Endodermal cell (in vitro differentiated cells): ENCODE data around the gene GRXCR1. TPM values are rescaled to one million over a fixed set of nuclear protein-coding genes. Genes with fewer than 3 reads are reported as not detected.

Experiments
- DNase-seq: peaks from one replicate; pipeline ENCODE4 v3.0.0-alpha.2; 2017
- H3K27ac ChIP-seq: 2 replicates; pipeline ENCODE4 v1.5.1; 2013; ENCODE audit warnings: mild to moderate bottlenecking, low read depth, low read length, moderate library complexity
- H3K27me3 ChIP-seq: 2 replicates; pipeline ENCODE4 v1.6.1; 2013; ENCODE audit warnings: mild to moderate bottlenecking, low read length, moderate library complexity; ENCODE audit not compliant: insufficient read depth, control insufficient read depth, poor library complexity, severe bottlenecking
- H3K36me3 ChIP-seq: 2 replicates; pipeline ENCODE4 v1.7.0; 2013; ENCODE audit warnings: mild to moderate bottlenecking, low read length, moderate library complexity; ENCODE audit not compliant: control insufficient read depth, insufficient read depth
- H3K4me1 ChIP-seq: one replicate; pipeline ENCODE4 v1.7.0; 2013; ENCODE audit warnings: low read length; ENCODE audit not compliant: control insufficient read depth, insufficient read depth
- H3K4me3 ChIP-seq: 2 replicates; pipeline ENCODE4 v1.5.1; 2013; ENCODE audit warnings: mild to moderate bottlenecking, low read length, moderate library complexity
- H3K9ac ChIP-seq: 2 replicates; pipeline ENCODE4 v1.6.1; 2013; ENCODE audit warnings: mild to moderate bottlenecking, low read length, moderate library complexity; ENCODE audit not compliant: poor library complexity, severe bottlenecking; ENCODE audit errors: extremely low read depth
- H3K9me3 ChIP-seq: 2 replicates; pipeline ENCODE4 v1.6.1; 2013; ENCODE audit warnings: mild to moderate bottlenecking, low read length, moderate library complexity; ENCODE audit not compliant: control insufficient read depth
- H3K27ac Mint-ChIP-seq: 2 replicates; pipeline ENCODE4 v1.8.0; 2020; ENCODE audit warnings: mixed read lengths
- H3K27me3 Mint-ChIP-seq: 2 replicates; pipeline ENCODE4 v1.8.0; 2021; ENCODE audit warnings: mild to moderate bottlenecking, mixed read lengths; ENCODE audit not compliant: insufficient read depth
- H3K36me3 Mint-ChIP-seq: 2 replicates; pipeline ENCODE4 v1.8.0; 2020; ENCODE audit warnings: low read depth, mixed read lengths
- H3K4me1 Mint-ChIP-seq: 2 replicates; pipeline ENCODE4 v1.8.0; 2020; ENCODE audit warnings: mixed read lengths
- H3K4me3 Mint-ChIP-seq: 2 replicates; pipeline ENCODE4 v1.8.0; 2020; ENCODE audit warnings: mild to moderate bottlenecking, moderate library complexity, mixed read lengths
- H3K9me3 Mint-ChIP-seq: 2 replicates; pipeline ENCODE4 v1.8.0; 2020; ENCODE audit warnings: mild to moderate bottlenecking, mixed read lengths
- CTCF ChIP-seq: fragments of 200-600 bp; sonication (generic); conservative IDR thresholded peaks from 2 replicates; pipeline ENCODE4 v1.5.0; 2021; ENCODE audit warnings: antibody characterized with exemption, mild to moderate bottlenecking
- WGBS, 2 experiments: methylation state at CpG; one replicate each; pipeline versions ENCODE4 v1.1.5 to v1.1.7; 2013; ENCODE audit warnings: missing lambda C conversion rate in 2 of 2, mixed read lengths in 1 of 2; ENCODE audit not compliant: insufficient coverage in 1 of 2, insufficient read length in 1 of 2; 5-methylcytosine and 5-hydroxymethylcytosine counted together
- total RNA-seq, 2 donors: library from RNA; stranded (reverse); fragmentation: NEBNext Ultra II Directional in 1 of 2; extraction: Animal tissue kit (Norgen Biotek cat#: 25700) in 1 of 2; gene quantifications; 2 replicates in 1 of 2; 3 replicates in 1 of 2; pipeline ENCODE4 v1.2.1, GENCODE V29; 2021

The GRXCR1 gene
- total RNA-seq, 2 donors from 2014 or later, result not detected

GRCh38 chr4:42906891-42907759 lies 14.6 kb downstream of the GRXCR1 start:
- Mint-ChIP-seq H3K27ac (no peak overlapping the region), H3K9me3 (no peaks in the 10 kb centered on the region), H3K4me3 (no peak overlapping the region), H3K4me1 (no peaks in the 10 kb centered on the region), H3K27me3 (no peaks in the 10 kb centered on the region), H3K36me3 (no peaks in the 10 kb centered on the region)
- Histone ChIP-seq H3K9me3 (no peaks in the 10 kb centered on the region), H3K27ac (no peak overlapping the region), H3K4me3 (no peak overlapping the region), H3K4me1 (no peaks in the 10 kb centered on the region), H3K27me3 (no peaks in the 10 kb centered on the region), H3K36me3 (no peaks in the 10 kb centered on the region), H3K9ac (no peak overlapping the region)
- no peak for TF ChIP-seq CTCF
- no peak for DNase-seq
- 88 to 97% methylated on average over 6 of the region's 6 CpGs for WGBS, 2 experiments

GRCh38 chr4:42910459-42910858 lies 17.9 kb downstream of the GRXCR1 start:
- Histone ChIP-seq H3K27ac (no peak overlapping the region), H3K36me3 (no peaks in the 10 kb centered on the region), H3K4me3 (no peak overlapping the region), H3K4me1 (no peaks in the 10 kb centered on the region), H3K9ac (no peak overlapping the region), H3K9me3 (no peaks in the 10 kb centered on the region), H3K27me3 (no peaks in the 10 kb centered on the region)
- 92 to 93% methylated on average over 3 to 5 of the region's 5 CpGs for WGBS, 2 experiments
- no peaks in the 10 kb centered on the region for H3K9me3 Mint-ChIP-seq
- no peaks in the 10 kb centered on the region for H3K36me3 Mint-ChIP-seq
- no peak overlapping the region for H3K27ac Mint-ChIP-seq
- H3K4me1 Mint-ChIP-seq, result no peaks in the 10 kb centered on the region
- no peaks in the 10 kb centered on the region for H3K27me3 Mint-ChIP-seq
- DNase-seq, result no peak
- H3K4me3 Mint-ChIP-seq, result no peak overlapping the region
- no peak for TF ChIP-seq CTCF

GRCh38 chr4:42914937-42915336 lies 22.4 kb downstream of the GRXCR1 start:
- no peak overlapping the region for H3K27ac Mint-ChIP-seq
- Histone ChIP-seq H3K9me3 (no peaks in the 10 kb centered on the region), H3K9ac (no peak overlapping the region), H3K4me1 (no peaks in the 10 kb centered on the region), H3K27ac (no peak overlapping the region), H3K4me3 (no peak overlapping the region), H3K27me3 (no peaks in the 10 kb centered on the region), H3K36me3 (no peaks in the 10 kb centered on the region)
- H3K4me1 Mint-ChIP-seq, result no peaks in the 10 kb centered on the region
- 91 to 92% methylated on average over 3 to 4 of the region's 4 CpGs for WGBS, 2 experiments
- no peak for DNase-seq
- no peak overlapping the region for H3K4me3 Mint-ChIP-seq
- H3K36me3 Mint-ChIP-seq, result no peaks in the 10 kb centered on the region
- no peaks in the 10 kb centered on the region for H3K27me3 Mint-ChIP-seq
- no peaks in the 10 kb centered on the region for H3K9me3 Mint-ChIP-seq
- TF ChIP-seq CTCF, result no peak
